ENCODE data around the gene TOR3A. TPM values are rescaled to one million over a fixed set of nuclear protein-coding genes. Genes with fewer than 3 reads are reported as not detected.
A peak's percentile ranks its signal among the peaks of the same experiment; 100 is the strongest.

Gene TOR3A
- total and polyA plus RNA-seq, 2 of the 13 experiments (the other 11 are each of a cell fraction or from before 2014, with no cell fraction given) = 14.7 to 28.4 TPM

DNA sequence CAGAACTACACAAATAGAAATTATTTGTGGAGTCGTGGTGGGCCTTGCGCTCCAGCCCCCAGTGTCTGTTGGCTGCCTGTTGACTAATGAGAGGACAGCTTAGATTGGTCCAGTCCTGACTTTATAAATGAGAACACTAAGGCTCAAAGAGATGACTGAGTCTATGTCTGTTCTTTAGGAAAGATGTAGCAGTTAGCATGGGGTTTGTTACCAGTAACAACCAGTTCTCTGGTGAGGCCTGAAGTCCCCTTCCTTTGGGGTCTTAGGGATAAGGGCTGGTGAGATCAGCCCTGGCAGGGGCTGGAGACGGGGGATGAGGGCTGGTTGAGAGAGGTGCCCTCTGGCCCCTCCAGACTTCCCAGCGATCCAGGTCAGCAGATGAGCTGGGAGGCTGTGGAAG is 9.1 kb downstream of the TOR3A start:
- CTCF ChIA-PET (ENCODE audit: low intra/inter-chr PET ratio, low total read pairs) = no interaction called here
- ATAC-seq (no peak), DNase-seq (ENCODE audit: low spot score) (no peak), FAIRE-seq (no peak)
- H3K27me3 ChIP-seq (ENCODE audit: control insufficient read depth in 1 of 2, insufficient read depth in 2 of 2, low read length in 2 of 2) = no peaks in the 10 kb centered on the region
- no peak overlapping the region for H2AFZ ChIP-seq (ENCODE audit: low read length)
- H3K79me2 ChIP-seq (ENCODE audit: insufficient read depth, low read length) = no peaks in the 10 kb centered on the region
- POLR2A ChIA-PET = interaction anchor here (1.2 to 3.1 kb wide), 3 partner anchors 9 to 549 kb away, joined by 3 to 20 read pairs (median 20); partner anchors contain the start of gene TOR3A
- no peaks in the 10 kb centered on the region for H3K9me3 ChIP-seq (ENCODE audit: low read length)
- BruUV-seq (replicated peaks) = no TSS peak
- TF ChIP-seq RBAK (CRISPR knock-in tag; IDR thresholded peaks at IDR 0.05) (peak; percentile 83), ZNF451 (CRISPR knock-in tag; IDR thresholded peaks at IDR 0.05) (no peak), NR2C2 (CRISPR knock-in tag; IDR thresholded peaks at IDR 0.05; ENCODE audit: borderline replicate concordance) (no peak), SKI (IDR thresholded peaks at IDR 0.05; ENCODE audit: partially characterized antibody) (no peak), ZMYM4 (CRISPR knock-in tag; IDR thresholded peaks at IDR 0.05) (no peak)
- peaks cover 42% of the 10 kb centered on the region for H3K4me1 ChIP-seq (ENCODE audit: insufficient read depth, low read length)
- WGBS (ENCODE audit: low lambda C conversion rate) = 94% methylated on average over 4 of the region's 4 CpGs
- H3K4me3 ChIP-seq (replicated peaks in 1 of 3; ENCODE audit: insufficient read depth in 1 of 3, low read depth in 2 of 3, low read length in 3 of 3) = no peak overlapping the region
- H3K4me2 ChIP-seq (ENCODE audit: low read depth, low read length) = no peak overlapping the region
- H3K27ac ChIP-seq (ENCODE audit: extremely low read length, insufficient read depth, low read length) = peak overlapping the region; percentile 62
- H4K20me1 ChIP-seq (ENCODE audit: insufficient read depth, low read length) = no peaks in the 10 kb centered on the region
- in situ Hi-C loops (cut with HindIII; ENCODE audit: extremely low pct_ligation_motif_present, low pct_unique_long_range_greater_than_20kb) (no loop called here), intact Hi-C loops (cut with micrococcal nuclease; ENCODE audit: unreplicated experiment) (loop anchor here (2.0 kb wide), 1 partner anchor 38 kb away; no protein-coding TSS in a partner anchor)
- no peak overlapping the region for H3K9ac ChIP-seq (ENCODE audit: insufficient read depth, low read depth, low read length)
- H3K36me3 ChIP-seq (replicated peaks in 1 of 2; ENCODE audit: control insufficient read depth in 1 of 2, insufficient read depth in 2 of 2, low read length in 2 of 2) = peaks cover 16 to 35% of the 10 kb centered on the region in 2 experiments

DNA sequence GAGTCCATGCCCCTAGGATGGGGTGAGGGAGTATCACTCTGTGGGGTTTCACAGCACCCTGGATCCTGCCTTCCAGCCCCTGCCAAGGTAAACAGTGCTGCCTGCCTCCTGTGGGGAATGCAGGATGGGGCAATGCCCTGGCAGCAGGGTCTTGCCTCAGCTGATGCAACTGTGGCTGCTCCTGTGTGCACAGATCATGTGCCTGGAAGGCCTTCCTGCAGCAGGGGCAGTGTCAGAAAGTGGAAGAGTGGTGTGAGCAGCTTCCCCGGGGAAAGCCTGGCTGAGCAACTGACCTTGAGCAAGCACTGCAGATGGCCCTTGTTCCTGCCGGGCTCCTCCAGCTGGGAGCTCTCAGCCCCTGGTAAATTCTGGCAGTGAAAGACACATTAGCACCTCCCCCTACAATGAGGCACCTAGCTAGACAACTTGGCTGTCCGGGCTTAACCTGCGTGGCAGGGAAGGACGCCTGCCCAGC is 9.9 kb downstream of the TOR3A start:
- Histone ChIP-seq H3K27me3 (ENCODE audit: control insufficient read depth in 1 of 2, insufficient read depth in 2 of 2, low read length in 2 of 2) (no peaks in the 10 kb centered on the region), H3K36me3 (replicated peaks in 1 of 2; ENCODE audit: control insufficient read depth in 1 of 2, insufficient read depth in 2 of 2, low read length in 2 of 2) (peaks cover 17 to 37% of the 10 kb centered on the region in 2 experiments), H4K20me1 (ENCODE audit: insufficient read depth, low read length) (no peaks in the 10 kb centered on the region), H3K4me2 (ENCODE audit: low read depth, low read length) (no peak overlapping the region), H3K79me2 (ENCODE audit: insufficient read depth, low read length) (no peaks in the 10 kb centered on the region), H3K9me3 (ENCODE audit: low read length) (no peaks in the 10 kb centered on the region), H3K4me1 (ENCODE audit: insufficient read depth, low read length) (peaks cover 42% of the 10 kb centered on the region), H3K27ac (ENCODE audit: extremely low read length, insufficient read depth, low read length) (peak overlapping the region; percentile 62), H3K4me3 (replicated peaks in 1 of 3; ENCODE audit: insufficient read depth in 1 of 3, low read depth in 2 of 3, low read length in 3 of 3) (no peak overlapping the region), H3K9ac (ENCODE audit: insufficient read depth, low read depth, low read length) (peak overlapping the region; percentile 26; the same call in 1 of the 2 replicates), H2AFZ (ENCODE audit: low read length) (no peak overlapping the region)
- ChIA-PET CTCF (ENCODE audit: low intra/inter-chr PET ratio, low total read pairs) (interaction anchor here (1.1 kb wide), 1 partner anchor 278 kb away, joined by 3 read pairs; no protein-coding TSS in a partner anchor), POLR2A (interaction anchor here (0.6 to 3.1 kb wide), 4 partner anchors 9 to 202 kb away, joined by 4 to 20 read pairs (median 12); partner anchors contain the start of genes SOAT1 and TOR3A)
- peak; percentile 62 for DNase-seq (ENCODE audit: low spot score)
- intact Hi-C loops (cut with micrococcal nuclease; ENCODE audit: unreplicated experiment) = loop anchor here (2.0 kb wide), 1 partner anchor 37 kb away; no protein-coding TSS in a partner anchor
- in situ Hi-C loops (cut with HindIII; ENCODE audit: extremely low pct_ligation_motif_present, low pct_unique_long_range_greater_than_20kb) = no loop called here
- peak; percentile 21 for FAIRE-seq
- ATAC-seq = peak; percentile 77
- BruUV-seq (replicated peaks) = no TSS peak
- 83% methylated on average over 1 of the region's 5 CpGs for WGBS (ENCODE audit: low lambda C conversion rate)
- TF ChIP-seq GLI4 (CRISPR knock-in tag; IDR thresholded peaks at IDR 0.05; ENCODE audit: borderline replicate concordance) (no peak), IRX3 (CRISPR knock-in tag; IDR thresholded peaks at IDR 0.05; ENCODE audit: borderline replicate concordance, low read depth) (no peak), KMT2A (CRISPR knock-in tag; IDR thresholded peaks at IDR 0.05) (no peak), IRF2 (CRISPR knock-in tag; IDR thresholded peaks at IDR 0.05) (peak; percentile 34; the same call in 1 of the 2 replicates), ZNF496 (CRISPR knock-in tag; IDR thresholded peaks at IDR 0.05; ENCODE audit: insufficient replicate concordance) (no peak), NR0B2 (CRISPR knock-in tag; IDR thresholded peaks at IDR 0.05) (no peak), ZNF136 (CRISPR knock-in tag; IDR thresholded peaks at IDR 0.05; ENCODE audit: low read depth) (no peak), ARNT2 (CRISPR knock-in tag; IDR thresholded peaks at IDR 0.05; ENCODE audit: low read depth) (0 out of 2 replicates have a peak, but pooled peaks have one; percentile 37), ZNF883 (CRISPR knock-in tag; IDR thresholded peaks at IDR 0.05; ENCODE audit: not compliant biosample characterization) (no peak), ADNP (CRISPR knock-in tag; IDR thresholded peaks at IDR 0.05) (no peak)
- TF ChIP-seq, protein P1, sequence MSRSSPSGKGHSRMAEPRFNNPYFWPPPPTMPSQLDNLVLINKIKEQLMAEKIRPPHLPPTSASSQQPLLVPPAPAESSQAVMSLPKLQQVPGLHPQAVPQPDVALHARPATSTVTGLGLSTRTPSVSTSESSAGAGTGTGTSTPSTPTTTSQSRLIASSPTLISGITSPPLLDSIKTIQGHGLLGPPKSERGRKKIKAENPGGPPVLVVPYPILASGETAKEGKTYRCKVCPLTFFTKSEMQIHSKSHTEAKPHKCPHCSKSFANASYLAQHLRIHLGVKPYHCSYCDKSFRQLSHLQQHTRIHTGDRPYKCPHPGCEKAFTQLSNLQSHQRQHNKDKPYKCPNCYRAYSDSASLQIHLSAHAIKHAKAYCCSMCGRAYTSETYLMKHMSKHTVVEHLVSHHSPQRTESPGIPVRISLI (CRISPR knock-in tag; IDR thresholded peaks at IDR 0.05; ENCODE audit: borderline replicate concordance) = no peak

Data from HepG2 (cell line).